Thoracic aorta (tissue), 2 donors: Measurements from ENCODE around the gene GARNL3. TPM values are rescaled to one million over a fixed set of nuclear protein-coding genes. Genes with fewer than 3 reads are reported as not detected.
A peak's percentile ranks its signal among the peaks of the same experiment; 100 is the strongest.

ENCODE experiments used
- ATAC-seq: fragments of 150-250 bp; one replicate; pipeline ENCODE4 v1.8.0; 2017; ENCODE audit warnings: low read depth; ENCODE audit not compliant: insufficient number of reproducible peaks, low FRiP score
- DNase-seq: peaks from one replicate; pipeline ENCODE4 v3.0.0-alpha.2; 2020; ENCODE audit warnings: low spot score
- H3K27ac ChIP-seq, 2 donors: fragments of 200-600 bp; sonication (generic); 1 replicate in 1 of 2; 2 replicates in 1 of 2; pipeline ENCODE4 v1.5.1; 2016; ENCODE audit warnings: mild to moderate bottlenecking in 2 of 2, moderate library complexity in 2 of 2
- H3K27me3 ChIP-seq: fragments of 200-600 bp; sonication (generic); replicated peaks from 2 replicates; pipeline ENCODE4 v1.6.0; 2016; ENCODE audit warnings: mild to moderate bottlenecking; ENCODE audit not compliant: insufficient read depth
- H3K36me3 ChIP-seq: fragments of 200-600 bp; sonication (generic); one replicate; pipeline ENCODE4 v1.5.1; 2016
- H3K4me1 ChIP-seq, 2 donors: fragments of 200-600 bp; sonication (generic); 1 replicate in 1 of 2; 2 replicates in 1 of 2; pipeline versions ENCODE4 v1.5.1 to v1.6.0; 2016; ENCODE audit warnings: low read depth in 2 of 2, mild to moderate bottlenecking in 1 of 2; ENCODE audit not compliant: control insufficient read depth in 1 of 2
- H3K4me3 ChIP-seq: fragments of 200-600 bp; sonication (generic); 2 replicates; pipeline ENCODE4 v1.5.1; 2016; ENCODE audit warnings: mild to moderate bottlenecking
- H3K9me3 ChIP-seq: fragments of 200-600 bp; sonication (generic); 2 replicates; pipeline ENCODE4 v1.5.1; 2016
- total RNA-seq, 2 donors: library from RNA; depleted of rRNA; stranded (reverse); fragments of >200 nt; gene quantifications; one replicate each; pipeline versions ENCODE4 v1.1.0 to v1.2.3, GENCODE V29; 2016
- TF ChIP-seq, protein P1 (sequence below): fragments of 200-600 bp; sonication (generic); IDR thresholded peaks from one replicate; pipeline ENCODE4 v1.5.1; 2019; ENCODE audit warnings: antibody characterized with exemption

The GARNL3 gene
- total RNA-seq, 2 donors from 2014 or later: 59.3 to 63.4 TPM

DNA sequence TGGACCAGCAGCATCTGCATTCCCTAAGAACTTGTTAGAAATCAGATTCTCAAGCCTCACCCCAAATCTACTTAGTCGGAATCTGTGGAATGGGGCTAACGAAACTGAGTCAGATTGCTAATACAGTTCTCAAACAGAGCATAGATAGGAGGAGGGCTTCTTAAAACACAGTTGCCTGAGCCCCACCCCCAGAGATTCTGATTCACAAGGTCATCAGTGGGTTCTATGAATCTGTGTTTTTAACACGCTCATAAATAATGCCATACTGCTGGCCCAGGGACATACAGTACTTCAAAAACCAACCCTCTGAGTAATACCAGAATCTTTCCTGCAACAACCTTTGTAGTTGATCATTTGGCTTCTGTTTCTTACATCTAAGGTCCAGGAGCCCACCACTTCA is 32.9 kb upstream of the GARNL3 start:
- TF ChIP-seq, protein P1, sequence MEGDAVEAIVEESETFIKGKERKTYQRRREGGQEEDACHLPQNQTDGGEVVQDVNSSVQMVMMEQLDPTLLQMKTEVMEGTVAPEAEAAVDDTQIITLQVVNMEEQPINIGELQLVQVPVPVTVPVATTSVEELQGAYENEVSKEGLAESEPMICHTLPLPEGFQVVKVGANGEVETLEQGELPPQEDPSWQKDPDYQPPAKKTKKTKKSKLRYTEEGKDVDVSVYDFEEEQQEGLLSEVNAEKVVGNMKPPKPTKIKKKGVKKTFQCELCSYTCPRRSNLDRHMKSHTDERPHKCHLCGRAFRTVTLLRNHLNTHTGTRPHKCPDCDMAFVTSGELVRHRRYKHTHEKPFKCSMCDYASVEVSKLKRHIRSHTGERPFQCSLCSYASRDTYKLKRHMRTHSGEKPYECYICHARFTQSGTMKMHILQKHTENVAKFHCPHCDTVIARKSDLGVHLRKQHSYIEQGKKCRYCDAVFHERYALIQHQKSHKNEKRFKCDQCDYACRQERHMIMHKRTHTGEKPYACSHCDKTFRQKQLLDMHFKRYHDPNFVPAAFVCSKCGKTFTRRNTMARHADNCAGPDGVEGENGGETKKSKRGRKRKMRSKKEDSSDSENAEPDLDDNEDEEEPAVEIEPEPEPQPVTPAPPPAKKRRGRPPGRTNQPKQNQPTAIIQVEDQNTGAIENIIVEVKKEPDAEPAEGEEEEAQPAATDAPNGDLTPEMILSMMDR: no peak
- H3K36me3 ChIP-seq: no peaks in the 10 kb centered on the region
- H3K9me3 ChIP-seq: no peaks in the 10 kb centered on the region
- ATAC-seq (no peak), DNase-seq (no peak)
- peaks cover 33 to 83% of the 10 kb centered on the region in 2 donors for H3K4me1 ChIP-seq
- no peak overlapping the region for H3K4me3 ChIP-seq
- H3K27me3 ChIP-seq: no peaks in the 10 kb centered on the region
- peak overlapping the region in 1 of 2 donors; percentile 69 for H3K27ac ChIP-seq

DNA sequence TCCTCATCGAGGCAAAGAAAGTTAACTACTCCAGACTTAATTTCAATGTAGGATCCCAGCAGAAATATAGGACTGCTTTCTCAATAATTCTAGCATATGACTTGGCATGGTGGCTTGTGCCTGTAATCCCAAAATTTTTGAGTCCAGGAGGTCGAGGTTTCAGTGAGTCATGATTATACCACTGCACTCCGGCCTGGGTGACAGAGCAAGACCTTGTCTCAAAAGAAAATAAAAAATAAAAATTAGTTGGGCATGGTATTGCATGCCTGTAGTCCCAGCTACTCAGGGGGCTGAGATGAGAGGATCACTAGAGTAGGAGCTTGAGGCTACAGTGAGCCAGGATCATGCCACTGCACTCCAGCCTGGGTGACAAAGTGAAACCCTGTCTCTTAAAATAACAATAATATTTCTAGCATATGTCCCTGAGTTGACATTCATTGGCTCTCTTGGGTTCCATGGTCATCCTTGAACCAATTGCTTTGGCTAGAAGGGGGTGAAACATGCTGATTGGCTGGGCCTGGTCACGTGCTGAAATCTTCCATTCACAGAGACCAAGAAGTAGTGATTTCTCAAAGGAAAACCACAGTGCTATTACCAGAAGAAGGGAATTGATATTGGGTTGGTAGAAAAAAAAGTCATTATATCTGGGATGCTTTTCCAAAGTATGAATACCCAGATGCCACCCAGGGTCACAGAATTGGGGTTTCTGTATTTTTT is 31.6 kb upstream of the GARNL3 start:
- Histone ChIP-seq H3K27ac (peak overlapping the region; percentile 59 to 69), H3K36me3 (no peaks in the 10 kb centered on the region), H3K4me3 (peak overlapping the region; percentile 42), H3K4me1 (peaks cover 31 to 90% of the 10 kb centered on the region in 2 donors), H3K27me3 (no peaks in the 10 kb centered on the region), H3K9me3 (no peaks in the 10 kb centered on the region)
- DNase-seq (no peak), ATAC-seq (no peak)
- TF ChIP-seq, protein P1: no peak

DNA sequence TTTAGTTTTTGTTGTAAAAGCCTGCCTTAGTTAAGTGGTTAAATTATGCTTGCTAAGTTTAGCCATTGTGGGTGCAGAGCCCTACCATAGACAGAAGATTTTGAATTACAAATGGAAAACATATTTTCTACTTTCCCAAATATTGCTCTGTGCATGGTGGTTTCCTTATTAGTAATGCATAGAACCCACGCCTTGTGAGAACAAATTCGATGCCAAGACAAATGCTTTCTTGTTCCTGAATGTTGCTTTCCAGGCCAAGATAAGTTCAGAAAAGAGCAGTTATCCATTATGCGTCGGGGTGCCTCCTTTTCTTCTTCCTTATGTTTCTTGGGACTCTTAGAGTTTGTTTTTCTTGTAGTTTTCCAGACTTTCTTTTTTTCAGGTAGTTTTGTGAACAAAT is 31.0 kb upstream of the GARNL3 start:
- Histone ChIP-seq H3K4me3 (peak overlapping the region; percentile 42), H3K27ac (peak overlapping the region; percentile 59 to 69), H3K4me1 (peaks cover 31 to 94% of the 10 kb centered on the region in 2 donors), H3K36me3 (no peaks in the 10 kb centered on the region), H3K9me3 (no peaks in the 10 kb centered on the region), H3K27me3 (no peaks in the 10 kb centered on the region)
- no peak for DNase-seq
- TF ChIP-seq, protein P1: no peak
- no peak for ATAC-seq

DNA sequence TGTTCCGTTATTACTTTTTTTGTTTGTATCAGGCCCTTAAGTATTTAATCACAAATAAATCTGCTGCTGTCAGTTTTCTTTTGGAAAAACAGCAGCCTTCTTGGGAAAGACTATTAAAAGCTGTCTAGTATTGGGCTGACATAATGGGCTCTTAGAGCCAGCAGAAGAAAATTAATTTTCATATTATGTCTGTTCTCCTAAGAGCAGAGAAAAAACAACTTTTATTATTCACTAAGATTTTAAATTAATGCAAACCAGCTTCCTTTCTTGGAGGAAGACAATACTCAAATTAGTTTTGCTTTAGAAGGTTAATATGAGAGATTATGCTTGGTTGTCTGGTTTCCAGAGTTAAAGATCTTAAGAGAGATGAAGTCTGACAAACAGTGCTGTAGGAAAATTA is 30.6 kb upstream of the GARNL3 start:
- DNase-seq (no peak), ATAC-seq (no peak)
- Histone ChIP-seq H3K9me3 (no peaks in the 10 kb centered on the region), H3K4me3 (peak overlapping the region; percentile 42), H3K27me3 (no peaks in the 10 kb centered on the region), H3K27ac (peak overlapping the region; percentile 59 to 69), H3K36me3 (no peaks in the 10 kb centered on the region), H3K4me1 (peaks cover 31 to 94% of the 10 kb centered on the region in 2 donors)
- TF ChIP-seq, protein P1: no peak

DNA sequence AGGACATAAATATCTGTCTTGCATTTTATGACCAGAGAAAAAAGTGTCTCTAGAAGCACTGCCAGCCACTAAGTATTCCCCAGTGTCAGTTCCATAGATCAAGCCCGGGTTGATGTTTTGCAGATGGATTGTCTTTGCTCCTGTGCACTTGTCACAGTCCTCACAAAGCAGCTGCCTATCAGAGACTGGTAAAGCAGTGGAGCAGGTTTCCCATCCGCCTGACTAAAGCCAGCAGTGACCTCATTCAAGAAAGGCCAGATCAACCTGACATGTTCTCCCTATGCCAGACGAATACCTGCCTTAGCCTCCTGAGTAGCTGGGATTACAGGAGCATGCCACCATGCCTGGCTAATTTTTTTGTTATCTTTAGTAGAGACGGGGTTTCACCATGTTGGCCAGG is 26.8 kb upstream of the GARNL3 start:
- ATAC-seq (no peak), DNase-seq (no peak)
- Histone ChIP-seq H3K4me1 (peaks cover 16 to 65% of the 10 kb centered on the region in 2 donors), H3K36me3 (no peaks in the 10 kb centered on the region), H3K9me3 (no peaks in the 10 kb centered on the region), H3K27me3 (no peaks in the 10 kb centered on the region), H3K27ac (no peak overlapping the region), H3K4me3 (no peak overlapping the region)
- TF ChIP-seq, protein P1: no peak
